Activated naive CD4-positive, alpha-beta T cell treated with anti-CD3 and anti-CD28 coated beads for 36 hours (primary cell): ENCODE measurements around the gene SSBP4. TPM values are rescaled to one million over a fixed set of nuclear protein-coding genes. Genes with fewer than 3 reads are reported as not detected.
A peak's percentile ranks its signal among the peaks of the same experiment; 100 is the strongest.

ENCODE experiments used
- CTCF ChIA-PET: fragments of 350-600 bp; sonication (Branson Sonifier 250); formaldehyde crosslinking; loops from one replicate; lab custom pipeline; 2021; ENCODE audit warnings: antibody characterized with exemption; lab: Charles Lee
- DNase-seq: peaks from one replicate; pipeline ENCODE4 v3.0.0-alpha.2; 2020
- H3K27ac Mint-ChIP-seq: one replicate; pipeline ENCODE4 v1.8.0; 2021; ENCODE audit warnings: mild to moderate bottlenecking, mixed read lengths
- H3K27me3 Mint-ChIP-seq: one replicate; pipeline ENCODE4 v1.8.0; 2021; ENCODE audit warnings: low read depth, mixed read lengths
- H3K36me3 Mint-ChIP-seq: one replicate; pipeline ENCODE4 v1.8.0; 2021; ENCODE audit warnings: low read depth, mixed read lengths
- H3K4me1 Mint-ChIP-seq: one replicate; pipeline ENCODE4 v1.8.0; 2021; ENCODE audit warnings: low read depth, mixed read lengths
- H3K4me3 Mint-ChIP-seq: one replicate; pipeline ENCODE4 v1.8.0; 2021; ENCODE audit warnings: mild to moderate bottlenecking, moderate library complexity, mixed read lengths
- H3K9me3 Mint-ChIP-seq: one replicate; pipeline ENCODE4 v1.8.0; 2021; ENCODE audit warnings: mixed read lengths
- intact Hi-C: fragments of 100-400 bp; cut with micrococcal nuclease; formaldehyde crosslinking; loops from one replicate; pipeline ENCODE4 v1.15.1; 2023
- total RNA-seq, 2 experiments: library from RNA; stranded (reverse); gene quantifications; one replicate each; pipeline ENCODE4 v1.2.3, GENCODE V29; 2021

SSBP4 gene
- total RNA-seq, 2 experiments from 2014 or later: 62.6 to 71.4 TPM

- Mint-ChIP-seq H3K4me1 (peaks cover 58% of the 10 kb centered on the region), H3K27ac (no peak overlapping the region), H3K36me3 (no peaks in the 10 kb centered on the region), H3K4me3 (peak overlapping the region; percentile 70), H3K9me3 (no peaks in the 10 kb centered on the region), H3K27me3 (peaks cover 40% of the 10 kb centered on the region)
- DNase-seq: peak; percentile 68
- CTCF ChIA-PET: interaction anchor here (0.7 to 2.6 kb wide), 6 partner anchors 28 to 165 kb away, joined by 3 to 10 read pairs (median 4); partner anchors contain the start of gene GDF15
- intact Hi-C loops: loop anchor here (5.0 kb wide), 1 partner anchor 125 kb away; no protein-coding TSS in a partner anchor
These were observed 2.4 kb upstream of the SSBP4 start for GRCh38 chr19:18416778-18417249.

- Mint-ChIP-seq H3K27ac (no peak overlapping the region), H3K36me3 (peaks cover 1% of the 10 kb centered on the region), H3K4me3 (peak overlapping the region; percentile 71), H3K4me1 (peaks cover 62% of the 10 kb centered on the region), H3K27me3 (peaks cover 39% of the 10 kb centered on the region), H3K9me3 (no peaks in the 10 kb centered on the region)
- intact Hi-C loops: loop anchor here (2.0 to 5.0 kb wide), 2 partner anchors 125 to 139 kb away; no protein-coding TSS in a partner anchor
- CTCF ChIA-PET: interaction anchor here (0.7 to 2.6 kb wide), 6 partner anchors 27 to 165 kb away, joined by 3 to 10 read pairs (median 4); partner anchors contain the start of gene GDF15
- DNase-seq: peak; percentile 52
These were observed 1.8 kb upstream of the SSBP4 start for GRCh38 chr19:18417250-18418028.

GRCh38 chr19:18418029-18418482 is 1.1 kb upstream of the SSBP4 start:
- Mint-ChIP-seq H3K27ac (no peak overlapping the region), H3K9me3 (no peaks in the 10 kb centered on the region), H3K4me3 (peak overlapping the region; percentile 71), H3K36me3 (peaks cover 2% of the 10 kb centered on the region), H3K27me3 (peaks cover 33% of the 10 kb centered on the region), H3K4me1 (peaks cover 68% of the 10 kb centered on the region)
- intact Hi-C loops: loop anchor here (2.0 to 5.0 kb wide), 2 partner anchors 126 to 139 kb away; no protein-coding TSS in a partner anchor
- CTCF ChIA-PET: interaction anchor here (0.8 to 2.8 kb wide), 3 partner anchors 27 to 139 kb away, joined by 3 to 16 read pairs (median 10); no protein-coding TSS in a partner anchor
- no peak for DNase-seq

GRCh38 chr19:18418483-18419194 is 559 bp upstream of the SSBP4 start:
- no peak for DNase-seq
- H3K27ac Mint-ChIP-seq: no peak overlapping the region
- H3K27me3 Mint-ChIP-seq: peaks cover 32% of the 10 kb centered on the region
- CTCF ChIA-PET: interaction anchor here (0.7 to 2.8 kb wide), 7 partner anchors 9 to 153 kb away, joined by 3 to 16 read pairs (median 4); partner anchors contain the start of gene UBA52
- no peaks in the 10 kb centered on the region for H3K9me3 Mint-ChIP-seq
- H3K4me1 Mint-ChIP-seq: peaks cover 71% of the 10 kb centered on the region
- H3K4me3 Mint-ChIP-seq: peak overlapping the region; percentile 71
- peaks cover 2% of the 10 kb centered on the region for H3K36me3 Mint-ChIP-seq
- intact Hi-C loops: loop anchor here (2.0 to 5.0 kb wide), 2 partner anchors 126 to 140 kb away; no protein-coding TSS in a partner anchor

GRCh38 chr19:18419699-18420460 is 682 bp downstream of the SSBP4 start:
- peak overlapping the region; percentile 56 for H3K27ac Mint-ChIP-seq
- H3K4me3 Mint-ChIP-seq: peak overlapping the region; percentile 82
- peaks cover 2% of the 10 kb centered on the region for H3K36me3 Mint-ChIP-seq
- intact Hi-C loops: loop anchor here (2.0 to 5.0 kb wide), 2 partner anchors 128 to 141 kb away; no protein-coding TSS in a partner anchor
- H3K27me3 Mint-ChIP-seq: peaks cover 27% of the 10 kb centered on the region
- H3K4me1 Mint-ChIP-seq: peaks cover 69% of the 10 kb centered on the region
- CTCF ChIA-PET: interaction anchor here (0.7 to 2.8 kb wide), 6 partner anchors 9 to 152 kb away, joined by 3 to 16 read pairs (median 4); partner anchors contain the start of gene UBA52
- peak; percentile 49 for DNase-seq
- H3K9me3 Mint-ChIP-seq: no peaks in the 10 kb centered on the region

GRCh38 chr19:18420930-18421329 is 1.7 kb downstream of the SSBP4 start:
- no peak for DNase-seq
- peaks cover 64% of the 10 kb centered on the region for H3K4me1 Mint-ChIP-seq
- intact Hi-C loops: no loop called here
- H3K9me3 Mint-ChIP-seq: no peaks in the 10 kb centered on the region
- CTCF ChIA-PET: interaction anchor here (1.0 to 2.8 kb wide), 2 partner anchors 10 to 32 kb away, joined by 3 to 16 read pairs; no protein-coding TSS in a partner anchor
- H3K4me3 Mint-ChIP-seq: peak overlapping the region; percentile 82
- peaks cover 2% of the 10 kb centered on the region for H3K36me3 Mint-ChIP-seq
- peaks cover 21% of the 10 kb centered on the region for H3K27me3 Mint-ChIP-seq
- H3K27ac Mint-ChIP-seq: no peak overlapping the region

GRCh38 chr19:18421371-18421959 is 2.3 kb downstream of the SSBP4 start:
- peaks cover 2% of the 10 kb centered on the region for H3K36me3 Mint-ChIP-seq
- no peaks in the 10 kb centered on the region for H3K9me3 Mint-ChIP-seq
- no peak for DNase-seq
- peak overlapping the region; percentile 31 for H3K27ac Mint-ChIP-seq
- H3K4me3 Mint-ChIP-seq: peak overlapping the region; percentile 82
- H3K27me3 Mint-ChIP-seq: peaks cover 16% of the 10 kb centered on the region
- peaks cover 60% of the 10 kb centered on the region for H3K4me1 Mint-ChIP-seq
- CTCF ChIA-PET: interaction anchor here (1.0 to 1.4 kb wide), 3 partner anchors 8 to 142 kb away, joined by 3 to 6 read pairs (median 5); no protein-coding TSS in a partner anchor
- intact Hi-C loops: no loop called here

- peak overlapping the region; percentile 31 for H3K27ac Mint-ChIP-seq
- peak; percentile 49 for DNase-seq
- H3K27me3 Mint-ChIP-seq: peaks cover 9% of the 10 kb centered on the region
- no peaks in the 10 kb centered on the region for H3K9me3 Mint-ChIP-seq
- peaks cover 51% of the 10 kb centered on the region for H3K4me1 Mint-ChIP-seq
- CTCF ChIA-PET: interaction anchor here (1.2 to 1.4 kb wide), 2 partner anchors 9 to 143 kb away, joined by 5 to 6 read pairs; no protein-coding TSS in a partner anchor
- intact Hi-C loops: no loop called here
- peaks cover 2% of the 10 kb centered on the region for H3K36me3 Mint-ChIP-seq
- peak overlapping the region; percentile 82 for H3K4me3 Mint-ChIP-seq
These were observed 3.5 kb downstream of the SSBP4 start for GRCh38 chr19:18422530-18423191.

- Mint-ChIP-seq H3K27ac (no peak overlapping the region), H3K4me3 (no peak overlapping the region), H3K9me3 (no peaks in the 10 kb centered on the region), H3K36me3 (peaks cover 2% of the 10 kb centered on the region), H3K27me3 (peaks cover 2% of the 10 kb centered on the region), H3K4me1 (peaks cover 43% of the 10 kb centered on the region)
- CTCF ChIA-PET: interaction anchor here (0.9 kb wide), 1 partner anchor 9 kb away, joined by 3 read pairs; no protein-coding TSS in a partner anchor
- intact Hi-C loops: no loop called here
- DNase-seq: peak; percentile 4
These were observed 4.2 kb downstream of the SSBP4 start for GRCh38 chr19:18423258-18424020.
